Caco-2 (cell line): ENCODE measurements around the gene ZNF546. TPM values are rescaled to one million over a fixed set of nuclear protein-coding genes. Genes with fewer than 3 reads are reported as not detected.

ENCODE experiments used
- BruUV-seq: library from RNA; stranded (reverse); fragments of 400-500 nt; replicated peaks from 2 replicates; lab custom pipeline; 2021; lab: Mats Ljungman, UMichigan
- CTCF ChIA-PET: fragments of 300-600 bp; sonication (Branson Sonifier 250); formaldehyde crosslinking; loops from one replicate; lab custom pipeline; 2022; ENCODE audit warnings: antibody characterized with exemption; lab: Charles Lee
- POLR2A ChIA-PET: fragments of 300-600 bp; sonication (Branson Sonifier 250); formaldehyde crosslinking; loops from one replicate; lab custom pipeline; 2022; ENCODE audit warnings: antibody characterized with exemption; lab: Charles Lee
- DNase-seq, 2 experiments: peaks; one replicate each; pipeline versions ENCODE4 v3.0.0 to v3.0.0-alpha.2; 2020 to 2022
- H3K27me3 ChIP-seq: replicated peaks from 2 replicates; pipeline ENCODE4 v1.6.0; 2011; ENCODE audit warnings: low read length; ENCODE audit not compliant: control insufficient read depth, insufficient read depth
- H3K36me3 ChIP-seq: 2 replicates; pipeline ENCODE4 v1.5.1; 2011; ENCODE audit warnings: low read length; ENCODE audit not compliant: control insufficient read depth, insufficient read depth
- H3K4me1 ChIP-seq: fragments of 250-450 bp; sonication (Bioruptor Pico); 2 replicates; pipeline ENCODE4 v1.5.1; 2020; ENCODE audit warnings: mild to moderate bottlenecking
- H3K4me3 ChIP-seq: 2 replicates; pipeline ENCODE4 v1.5.1; 2011; ENCODE audit warnings: low read depth, mild to moderate bottlenecking, control low read depth, low read length
- H3K9me3 ChIP-seq: fragments of 250-450 bp; sonication (Bioruptor Pico); 2 replicates; pipeline ENCODE4 v1.5.1; 2020; ENCODE audit warnings: mild to moderate bottlenecking, moderate library complexity
- H3K27ac Mint-ChIP-seq: one replicate; pipeline ENCODE4 v1.8.0; 2022; ENCODE audit warnings: mixed read lengths; ENCODE audit not compliant: unreplicated experiment
- H3K27me3 Mint-ChIP-seq: one replicate; pipeline ENCODE4 v1.8.0; 2022; ENCODE audit warnings: mixed read lengths; ENCODE audit not compliant: insufficient read depth, unreplicated experiment
- H3K36me3 Mint-ChIP-seq: one replicate; pipeline ENCODE4 v1.8.0; 2022; ENCODE audit warnings: mild to moderate bottlenecking, mixed read lengths; ENCODE audit not compliant: insufficient read depth, unreplicated experiment
- H3K4me1 Mint-ChIP-seq: one replicate; pipeline ENCODE4 v1.8.0; 2022; ENCODE audit warnings: low read depth, mixed read lengths; ENCODE audit not compliant: unreplicated experiment
- H3K4me3 Mint-ChIP-seq: one replicate; pipeline ENCODE4 v1.8.0; 2022; ENCODE audit warnings: mild to moderate bottlenecking, moderate library complexity, mixed read lengths; ENCODE audit not compliant: unreplicated experiment
- H3K9me3 Mint-ChIP-seq: one replicate; pipeline ENCODE4 v1.8.0; 2022; ENCODE audit warnings: mixed read lengths; ENCODE audit not compliant: unreplicated experiment
- intact Hi-C: fragments of 100-400 bp; cut with micrococcal nuclease; formaldehyde crosslinking; loops from one replicate; pipeline ENCODE4 v1.10.0; 2022; ENCODE audit not compliant: unreplicated experiment
- total RNA-seq: library from RNA; stranded (reverse); gene quantifications from 2 replicates; pipeline ENCODE4 v1.2.3, GENCODE V29; 2022
- TF ChIP-seq, protein P1 (sequence below), 2 experiments: fragments of 200-600 bp in 1 of 2; IDR thresholded peaks; 1 replicate in 1 of 2; 2 replicates in 1 of 2; pipeline versions ENCODE4 v1.5.1 to v1.8.0; 2011 to 2022; ENCODE audit warnings: antibody characterized with exemption in 1 of 2, control low read depth in 1 of 2, inconsistent platforms in 1 of 2, low read depth in 1 of 2, low read length in 1 of 2, mild to moderate bottlenecking in 1 of 2, moderate library complexity in 1 of 2; ENCODE audit not compliant: insufficient read depth in 1 of 2, severe bottlenecking in 1 of 2, unreplicated experiment in 1 of 2

ZNF546 gene
- total RNA-seq, 1 experiment from 2014 or later: 0.98 TPM

DNA sequence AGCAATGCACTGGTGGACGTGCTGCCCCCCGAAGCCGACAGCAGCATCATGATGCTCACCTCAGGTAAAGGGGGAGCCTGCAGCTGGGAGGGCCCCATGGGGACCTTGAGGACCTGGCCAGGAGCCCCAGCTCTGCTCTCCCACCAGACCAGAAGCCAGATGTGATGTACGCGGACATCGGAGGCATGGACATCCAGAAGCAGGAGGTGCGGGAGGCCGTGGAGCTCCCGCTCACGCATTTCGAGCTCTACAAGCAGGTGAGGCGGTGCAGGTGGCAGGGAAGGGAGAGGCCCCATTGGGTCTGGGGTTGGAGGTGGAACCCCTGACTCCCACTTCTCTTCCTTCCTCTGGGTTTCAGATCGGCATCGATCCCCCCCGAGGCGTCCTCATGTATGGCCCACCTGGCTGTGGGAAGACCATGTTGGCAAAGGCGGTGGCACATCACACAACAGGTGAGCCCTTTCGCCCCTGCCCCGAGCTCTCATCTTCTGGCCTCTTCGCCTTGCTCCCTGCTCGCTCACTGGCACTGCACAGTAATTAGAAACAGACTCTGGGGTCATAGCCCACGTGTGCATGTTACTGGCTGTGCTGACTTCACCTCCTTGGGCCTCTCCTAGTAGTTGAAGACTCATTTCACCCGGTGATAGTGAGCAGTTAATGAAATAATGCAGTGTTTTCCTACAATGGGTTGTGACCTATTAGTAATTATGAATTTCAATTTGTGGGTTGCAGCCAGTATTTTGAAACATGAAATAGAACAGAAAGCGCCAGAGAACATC, 22.3 kb upstream of the ZNF546 start:
- Mint-ChIP-seq H3K9me3 (no peaks in the 10 kb centered on the region), H3K36me3 (peaks cover 91% of the 10 kb centered on the region), H3K27me3 (no peaks in the 10 kb centered on the region), H3K27ac (no peak overlapping the region), H3K4me1 (peaks cover 18% of the 10 kb centered on the region), H3K4me3 (no peak overlapping the region)
- no peak for DNase-seq
- Histone ChIP-seq H3K4me1 (peaks cover 6% of the 10 kb centered on the region; the same call in 1 of the 2 replicates), H3K9me3 (no peaks in the 10 kb centered on the region), H3K27me3 (no peaks in the 10 kb centered on the region), H3K4me3 (no peak overlapping the region), H3K36me3 (peaks cover 5% of the 10 kb centered on the region)
- CTCF ChIA-PET: no interaction called here
- intact Hi-C loops: loop anchor here (5.0 kb wide), 1 partner anchor 77 kb away; no protein-coding TSS in a partner anchor
- POLR2A ChIA-PET: no interaction called here
- BruUV-seq: no TSS peak
- TF ChIP-seq, protein P1, sequence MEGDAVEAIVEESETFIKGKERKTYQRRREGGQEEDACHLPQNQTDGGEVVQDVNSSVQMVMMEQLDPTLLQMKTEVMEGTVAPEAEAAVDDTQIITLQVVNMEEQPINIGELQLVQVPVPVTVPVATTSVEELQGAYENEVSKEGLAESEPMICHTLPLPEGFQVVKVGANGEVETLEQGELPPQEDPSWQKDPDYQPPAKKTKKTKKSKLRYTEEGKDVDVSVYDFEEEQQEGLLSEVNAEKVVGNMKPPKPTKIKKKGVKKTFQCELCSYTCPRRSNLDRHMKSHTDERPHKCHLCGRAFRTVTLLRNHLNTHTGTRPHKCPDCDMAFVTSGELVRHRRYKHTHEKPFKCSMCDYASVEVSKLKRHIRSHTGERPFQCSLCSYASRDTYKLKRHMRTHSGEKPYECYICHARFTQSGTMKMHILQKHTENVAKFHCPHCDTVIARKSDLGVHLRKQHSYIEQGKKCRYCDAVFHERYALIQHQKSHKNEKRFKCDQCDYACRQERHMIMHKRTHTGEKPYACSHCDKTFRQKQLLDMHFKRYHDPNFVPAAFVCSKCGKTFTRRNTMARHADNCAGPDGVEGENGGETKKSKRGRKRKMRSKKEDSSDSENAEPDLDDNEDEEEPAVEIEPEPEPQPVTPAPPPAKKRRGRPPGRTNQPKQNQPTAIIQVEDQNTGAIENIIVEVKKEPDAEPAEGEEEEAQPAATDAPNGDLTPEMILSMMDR (IDR thresholded peaks at IDR 0.05; ENCODE audit: insufficient read depth in 1 of 2, low read depth in 1 of 2, low read length in 1 of 2, severe bottlenecking in 1 of 2, unreplicated experiment in 1 of 2): no peak

DNA sequence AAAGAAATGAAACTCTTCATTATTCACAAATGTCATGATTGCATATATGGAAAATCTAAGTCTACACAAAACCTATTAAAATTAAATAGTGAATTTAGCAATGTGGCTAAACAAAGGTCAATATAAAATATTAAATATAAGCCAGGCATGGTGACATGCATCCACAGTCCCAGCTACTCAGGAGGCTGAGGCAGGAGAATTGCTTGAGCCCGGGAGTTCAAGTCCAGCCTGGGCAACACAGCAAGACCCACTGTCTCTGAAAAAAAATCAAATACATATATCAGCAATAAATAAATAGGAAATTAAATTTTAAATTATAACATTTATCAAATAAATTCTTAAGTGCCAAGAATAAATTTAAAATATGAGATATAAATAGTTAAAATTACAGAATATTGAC, 14.0 kb upstream of the ZNF546 start:
- TF ChIP-seq, protein P1 (IDR thresholded peaks at IDR 0.05; ENCODE audit: insufficient read depth in 1 of 2, low read depth in 1 of 2, low read length in 1 of 2, severe bottlenecking in 1 of 2, unreplicated experiment in 1 of 2): no peak
- Mint-ChIP-seq H3K9me3 (peaks cover 28% of the 10 kb centered on the region), H3K27ac (no peak overlapping the region), H3K4me1 (no peaks in the 10 kb centered on the region), H3K27me3 (no peaks in the 10 kb centered on the region), H3K4me3 (no peak overlapping the region), H3K36me3 (peaks cover 79% of the 10 kb centered on the region)
- BruUV-seq: no TSS peak
- Histone ChIP-seq H3K4me3 (no peak overlapping the region), H3K4me1 (no peaks in the 10 kb centered on the region), H3K27me3 (no peaks in the 10 kb centered on the region), H3K36me3 (peaks cover 7% of the 10 kb centered on the region), H3K9me3 (peaks cover 28% of the 10 kb centered on the region)
- POLR2A ChIA-PET: no interaction called here
- CTCF ChIA-PET: no interaction called here
- DNase-seq: no peak
- intact Hi-C loops: no loop called here

DNA sequence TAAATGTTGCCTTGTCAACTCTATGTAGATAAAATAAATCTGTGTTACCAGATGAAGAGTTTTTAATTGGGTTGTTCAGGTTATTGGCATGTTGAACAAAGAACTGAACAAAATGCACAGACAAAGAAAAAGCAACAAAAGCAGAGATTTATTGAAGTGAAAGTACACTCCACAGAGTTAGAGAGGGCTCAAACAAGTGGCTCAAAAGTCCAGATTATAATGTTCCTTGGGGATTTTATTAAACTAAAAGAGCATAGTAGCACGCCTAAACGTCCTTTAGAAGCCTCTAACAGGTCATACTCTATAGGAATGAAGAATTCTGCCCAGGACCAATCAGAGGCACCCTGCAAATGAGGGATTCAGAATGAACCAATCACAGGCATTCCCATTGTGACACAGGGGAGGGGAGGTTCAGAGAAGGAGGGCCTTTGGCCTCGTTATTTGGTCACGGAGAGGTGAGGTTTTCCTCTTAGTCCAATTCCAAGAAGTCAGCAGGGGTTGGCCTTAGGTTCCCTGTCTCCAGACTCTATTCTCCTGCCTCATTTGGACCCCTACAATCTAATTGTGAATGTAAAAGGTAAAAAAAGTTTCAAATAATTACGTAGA, 13.1 kb upstream of the ZNF546 start:
- Mint-ChIP-seq H3K27ac (no peak overlapping the region), H3K9me3 (peaks cover 29% of the 10 kb centered on the region), H3K27me3 (no peaks in the 10 kb centered on the region), H3K36me3 (peaks cover 70% of the 10 kb centered on the region), H3K4me1 (no peaks in the 10 kb centered on the region), H3K4me3 (no peak overlapping the region)
- Histone ChIP-seq H3K4me1 (no peaks in the 10 kb centered on the region), H3K4me3 (no peak overlapping the region), H3K9me3 (peaks cover 28% of the 10 kb centered on the region), H3K27me3 (no peaks in the 10 kb centered on the region), H3K36me3 (peaks cover 4% of the 10 kb centered on the region; the same call in 1 of the 2 replicates)
- ChIA-PET POLR2A (no interaction called here), CTCF (no interaction called here)
- intact Hi-C loops: no loop called here
- BruUV-seq: no TSS peak
- TF ChIP-seq, protein P1 (IDR thresholded peaks at IDR 0.05; ENCODE audit: insufficient read depth in 1 of 2, low read depth in 1 of 2, low read length in 1 of 2, severe bottlenecking in 1 of 2, unreplicated experiment in 1 of 2): no peak
- DNase-seq: no peak
